ENCODE data around the gene PRKCE.

Gene PRKCE

DNA sequence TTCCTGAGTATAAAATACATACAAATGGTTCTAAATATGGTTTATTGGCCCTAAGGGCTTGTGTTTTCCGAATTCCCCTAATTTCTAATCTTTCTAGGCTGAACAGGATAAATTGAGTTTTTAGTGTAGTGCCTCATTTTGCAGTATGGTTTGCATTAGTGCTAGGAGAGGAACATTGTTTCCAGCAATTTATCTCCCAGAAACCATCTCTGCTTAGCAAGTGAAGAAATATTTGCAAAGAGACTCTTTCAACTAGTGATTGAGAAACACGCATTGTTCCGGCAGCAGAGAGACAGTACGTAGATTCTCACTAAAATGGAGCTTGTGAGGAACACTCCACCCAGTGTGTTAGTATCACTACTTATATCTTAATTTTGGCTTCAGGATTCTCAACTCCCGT is 468.0 kb downstream of the PRKCE start:
- DNase-seq (ENCODE audit: low read depth): no peak

DNA sequence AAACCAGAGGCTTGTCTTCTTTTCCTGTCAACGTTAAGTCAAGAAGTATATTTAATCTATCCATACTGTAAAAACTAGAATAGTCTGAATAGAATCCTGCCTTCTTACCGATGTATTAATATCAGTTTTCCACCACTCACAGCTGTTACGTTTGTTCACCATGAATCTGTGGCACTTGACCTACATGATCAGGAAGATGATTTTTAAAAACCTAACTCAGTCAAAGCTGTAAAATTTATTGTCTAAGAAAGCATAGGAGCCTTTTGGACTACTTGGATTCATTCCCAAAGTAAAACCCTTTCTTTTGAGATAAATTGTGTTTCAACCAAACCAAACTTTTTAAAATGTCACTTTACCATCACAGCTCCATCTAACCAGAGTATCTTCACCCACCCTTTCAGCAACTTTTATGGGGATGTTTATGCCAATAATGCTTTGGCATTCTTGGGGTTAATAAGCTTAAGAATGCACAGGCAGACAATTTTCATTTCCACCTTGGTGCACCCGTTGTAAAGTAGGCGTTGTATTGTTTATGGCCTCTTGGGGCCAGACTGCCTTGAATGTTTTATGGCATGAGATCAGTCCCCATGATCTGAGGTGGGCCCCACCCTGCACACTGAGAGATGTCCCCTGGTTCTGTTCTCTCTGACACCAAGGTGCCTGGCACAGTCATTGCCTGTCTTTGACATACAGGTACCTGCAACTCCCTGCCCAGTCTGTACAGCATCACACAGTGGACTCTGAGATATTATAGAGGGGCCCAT is 469.5 kb downstream of the PRKCE start:
- DNase-seq (ENCODE audit: low read depth): no peak

DNA sequence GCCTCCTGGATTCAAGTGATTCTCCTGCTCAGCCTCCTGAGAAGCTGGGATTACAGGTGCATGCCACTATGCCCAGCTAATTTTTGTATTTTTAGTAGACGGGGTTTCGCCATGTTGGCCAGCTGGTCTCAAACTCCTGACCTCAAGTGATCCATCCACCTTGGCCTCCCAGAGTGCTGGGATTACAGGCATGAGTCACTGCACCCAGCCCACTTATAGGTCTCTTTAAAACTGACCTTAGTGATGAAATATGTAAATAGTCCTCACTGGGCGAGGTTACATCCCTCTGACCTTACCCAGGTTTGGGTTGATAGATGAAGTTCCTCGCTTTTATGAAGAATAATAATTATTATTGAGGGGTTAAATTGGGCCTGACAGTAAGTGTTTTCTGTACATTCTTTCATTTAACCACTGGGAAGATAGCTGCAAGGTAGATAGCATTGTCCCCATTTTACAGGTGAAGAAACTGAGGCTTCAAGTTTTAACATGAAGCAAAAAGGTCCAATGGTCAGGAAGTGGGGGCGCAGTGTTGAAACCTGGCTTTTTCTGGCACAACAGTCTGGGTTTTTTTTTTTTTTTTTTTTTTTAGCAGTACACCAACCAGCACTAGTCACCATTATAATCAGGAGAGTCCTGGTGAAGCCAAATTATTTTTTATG is 471.0 kb downstream of the PRKCE start:
- DNase-seq (ENCODE audit: low read depth): no peak

DNA sequence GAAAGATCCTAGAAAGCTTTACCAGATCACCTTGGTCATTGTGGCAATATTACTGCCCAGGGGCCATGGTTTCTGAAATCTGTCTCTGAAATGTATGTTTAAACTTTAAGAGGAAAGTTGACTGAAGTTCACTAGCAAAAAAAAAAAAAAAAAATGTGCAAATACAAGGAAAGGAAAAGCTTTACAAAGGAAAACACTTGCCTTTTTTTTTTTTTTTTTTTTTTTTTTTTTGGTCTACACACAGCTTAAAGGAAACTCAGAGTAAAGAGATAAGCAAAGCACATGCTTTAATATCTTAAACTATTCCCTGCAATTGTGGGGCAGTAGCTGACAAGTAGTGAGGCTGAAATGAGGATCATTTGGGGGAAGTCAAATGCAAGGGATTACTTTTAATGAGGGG is 471.5 kb downstream of the PRKCE start:
- DNase-seq (ENCODE audit: low read depth): no peak

DNA sequence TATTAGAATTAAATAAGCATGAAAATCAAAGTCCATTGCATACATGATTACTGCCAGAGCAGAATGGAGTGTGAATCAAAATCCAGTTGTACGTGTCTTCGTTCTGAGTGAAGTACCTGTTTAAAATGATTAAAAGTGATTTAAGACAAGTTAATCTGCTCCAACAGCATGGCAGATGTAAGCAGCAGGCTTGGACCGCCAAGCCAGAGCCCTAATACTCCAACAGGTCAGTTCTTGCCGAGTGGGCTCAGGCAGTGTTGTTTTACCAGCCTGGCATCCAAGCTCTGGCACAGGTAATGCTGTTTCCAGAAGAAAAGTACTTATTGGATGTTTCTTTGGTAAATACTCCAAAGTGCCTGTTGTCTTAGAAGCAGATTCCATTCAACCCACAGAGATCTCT is 474.3 kb downstream of the PRKCE start:
- DNase-seq (ENCODE audit: low read depth): no peak

DNA sequence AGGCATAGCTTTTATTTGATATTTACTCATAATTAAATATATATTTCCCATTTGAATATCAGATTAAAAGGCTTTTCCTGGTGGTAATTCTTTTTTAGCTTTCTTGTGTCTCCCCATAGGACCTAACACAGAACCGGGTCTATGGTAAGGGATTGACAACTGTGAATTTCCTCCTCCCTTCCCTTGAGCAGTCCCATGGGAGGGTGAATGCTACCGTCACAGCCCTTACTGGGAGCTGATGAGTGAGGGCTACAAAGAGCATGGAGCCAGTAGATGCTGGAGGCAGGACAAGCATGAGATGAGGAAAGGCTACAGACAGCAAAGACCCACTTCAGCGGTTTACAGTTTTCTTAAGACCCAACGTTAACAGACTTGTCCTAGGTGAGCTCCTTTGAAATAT is 475.1 kb downstream of the PRKCE start:
- no peak for DNase-seq (ENCODE audit: low read depth)

DNA sequence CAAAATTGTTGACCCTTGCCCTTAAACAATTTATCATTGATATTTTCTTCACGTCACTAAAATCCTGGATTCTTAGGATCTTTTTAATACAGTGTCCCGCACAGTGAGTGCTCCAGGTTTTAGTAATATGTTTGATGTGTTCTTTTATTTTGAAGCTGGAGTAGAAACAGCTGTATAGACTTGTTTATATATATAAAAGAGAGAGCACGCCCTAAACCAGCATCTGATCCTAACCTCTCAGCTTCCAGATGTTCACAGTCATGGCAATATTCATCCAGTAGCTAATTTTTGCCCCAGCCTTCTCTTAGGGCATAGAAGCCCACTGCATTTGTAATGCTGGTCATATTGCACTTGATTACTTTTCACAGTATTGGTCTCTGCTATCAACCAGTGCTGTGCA is 475.7 kb downstream of the PRKCE start:
- no peak for DNase-seq (ENCODE audit: low read depth)

DNA sequence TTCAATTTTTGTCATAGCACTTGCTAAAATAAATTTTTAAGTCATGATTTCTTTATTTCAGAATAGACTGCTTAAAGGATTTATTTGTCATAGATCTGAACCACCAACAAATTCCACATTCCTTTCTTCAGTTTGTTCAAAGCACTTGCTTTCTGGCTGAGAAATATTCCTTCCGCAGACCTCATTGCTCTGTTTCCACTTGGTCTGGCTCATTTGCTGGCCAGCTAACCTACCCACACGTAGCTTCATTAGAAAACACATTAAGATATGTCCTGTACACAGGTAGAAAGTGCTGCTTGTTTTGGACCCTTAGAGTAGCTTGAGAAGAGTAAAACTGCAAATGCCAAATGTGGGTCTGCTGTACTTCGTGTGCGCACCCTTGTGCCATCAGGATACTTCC is 479.0 kb downstream of the PRKCE start:
- DNase-seq (ENCODE audit: low read depth): no peak

DNA sequence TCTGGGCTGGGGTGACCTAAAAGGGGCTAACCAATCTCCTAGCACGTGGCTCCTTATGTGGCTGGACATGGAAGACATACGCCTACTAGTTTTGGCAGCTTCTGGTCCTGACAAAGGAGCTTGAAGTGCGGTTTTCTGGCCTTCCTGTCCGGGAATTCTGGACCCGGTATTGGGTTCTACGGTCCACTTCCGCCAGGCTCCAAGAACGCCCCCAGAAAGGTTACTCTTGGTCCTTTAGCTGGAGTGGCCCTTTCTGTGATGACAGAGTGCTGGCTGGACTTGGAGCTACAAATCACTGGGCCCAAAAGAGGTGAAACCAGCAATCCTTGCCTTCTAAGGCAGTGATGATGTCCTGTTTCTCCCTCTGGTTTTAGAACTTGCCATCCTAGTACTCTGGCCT is 481.5 kb downstream of the PRKCE start:
- no peak for DNase-seq (ENCODE audit: low read depth)

DNA sequence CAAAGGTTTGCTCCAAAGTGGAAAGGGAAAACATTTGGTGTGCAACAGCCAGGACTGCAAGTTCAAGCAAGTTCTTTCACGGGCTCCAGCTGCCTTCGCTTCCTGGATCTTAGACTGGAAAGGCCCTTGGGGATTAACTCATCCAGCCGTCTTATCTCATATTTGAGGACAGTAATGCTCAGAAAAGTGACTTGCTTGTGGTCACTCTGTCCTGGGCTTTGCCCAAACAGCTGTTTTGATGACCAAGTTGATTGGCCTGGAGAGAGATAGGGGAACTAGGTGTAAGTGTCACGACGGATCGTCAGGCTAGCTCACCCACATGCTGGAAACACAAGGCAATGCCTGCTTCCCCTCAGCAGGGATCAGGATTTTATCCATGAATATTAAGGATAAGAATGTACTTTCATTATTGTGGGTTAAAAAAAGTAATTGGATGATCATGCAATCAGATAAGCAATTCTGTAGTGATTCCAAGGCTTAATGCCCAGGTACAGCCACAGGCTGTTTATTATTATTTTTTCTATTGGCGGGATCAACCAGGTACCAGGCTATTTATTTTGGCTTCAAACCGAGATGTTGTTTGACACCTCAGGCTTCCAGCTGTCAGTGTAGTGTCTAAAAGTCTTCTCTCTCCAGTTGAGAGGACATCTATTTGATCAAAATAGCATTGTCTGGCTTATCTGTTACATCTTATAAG is 483.2 kb downstream of the PRKCE start:
- DNase-seq (ENCODE audit: low read depth): no peak

DNA sequence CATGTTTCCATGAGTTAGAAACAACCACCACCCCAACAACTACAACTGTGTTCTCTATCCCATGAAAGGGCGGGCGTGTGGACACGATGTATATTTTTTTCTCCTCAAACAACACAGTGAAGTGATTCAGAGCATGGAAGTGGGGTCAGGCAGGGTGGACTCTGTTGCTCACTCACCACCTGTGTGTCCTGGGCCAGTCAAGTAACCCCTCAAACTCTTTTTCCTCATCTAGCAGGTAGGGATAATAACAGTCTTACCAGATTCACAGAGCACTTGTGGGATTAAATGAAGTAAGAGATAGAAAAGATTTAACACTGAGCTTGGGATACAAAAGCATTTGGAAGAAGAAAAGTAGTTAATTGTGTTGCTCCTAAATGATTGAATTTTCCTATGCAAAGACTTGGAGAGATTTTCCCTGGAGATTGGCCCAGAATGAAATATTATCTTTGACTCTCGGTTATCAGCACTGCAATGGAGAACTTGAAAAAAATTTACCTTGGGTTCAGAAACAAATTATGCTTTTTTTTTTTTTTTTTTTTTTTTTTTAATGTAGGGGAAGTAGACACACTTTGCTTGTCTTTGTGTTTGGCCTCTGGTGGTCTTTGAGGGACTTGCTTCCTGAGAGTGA is 483.9 kb downstream of the PRKCE start:
- DNase-seq (ENCODE audit: low read depth): no peak

DNA sequence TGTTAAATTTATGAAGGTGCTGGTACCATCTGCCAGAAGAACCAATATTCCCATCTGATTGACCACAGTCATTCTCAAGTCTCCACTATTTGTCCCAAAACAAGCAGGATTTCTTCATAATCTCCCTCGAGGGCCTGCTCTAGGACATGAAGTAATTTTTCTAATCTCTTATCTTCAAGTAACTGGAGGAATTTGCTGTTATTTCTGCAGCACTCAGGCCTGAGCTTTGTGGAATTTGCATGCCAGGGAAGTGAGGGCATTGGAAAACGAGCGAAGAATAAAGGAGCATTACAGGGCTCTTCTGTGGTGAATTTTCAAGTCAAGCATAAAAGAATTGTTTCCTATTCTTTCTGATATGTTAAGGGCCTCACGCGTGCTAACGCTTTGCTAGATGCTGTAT is 484.5 kb downstream of the PRKCE start:
- DNase-seq (ENCODE audit: low read depth): no peak

DNA sequence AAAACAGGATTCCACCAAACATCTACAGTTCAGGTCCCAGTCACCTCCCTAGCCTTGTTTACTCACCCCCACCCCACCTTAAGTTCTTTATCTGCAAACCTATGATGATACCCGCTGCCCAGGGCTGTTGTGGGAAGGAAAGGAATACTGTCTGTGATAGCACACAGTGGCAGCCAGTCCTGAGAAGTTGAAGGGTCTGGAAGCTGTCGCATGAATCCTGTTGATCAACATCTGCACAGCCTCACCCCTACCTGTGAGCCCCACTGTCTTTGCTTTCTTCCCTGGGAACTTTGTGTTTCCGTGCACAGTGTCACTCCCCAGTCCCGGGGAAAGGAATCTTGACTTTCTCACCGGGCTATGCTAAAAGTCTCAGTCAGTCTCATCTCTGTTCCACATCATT is 485.0 kb downstream of the PRKCE start:
- no peak for DNase-seq (ENCODE audit: low read depth)

DNA sequence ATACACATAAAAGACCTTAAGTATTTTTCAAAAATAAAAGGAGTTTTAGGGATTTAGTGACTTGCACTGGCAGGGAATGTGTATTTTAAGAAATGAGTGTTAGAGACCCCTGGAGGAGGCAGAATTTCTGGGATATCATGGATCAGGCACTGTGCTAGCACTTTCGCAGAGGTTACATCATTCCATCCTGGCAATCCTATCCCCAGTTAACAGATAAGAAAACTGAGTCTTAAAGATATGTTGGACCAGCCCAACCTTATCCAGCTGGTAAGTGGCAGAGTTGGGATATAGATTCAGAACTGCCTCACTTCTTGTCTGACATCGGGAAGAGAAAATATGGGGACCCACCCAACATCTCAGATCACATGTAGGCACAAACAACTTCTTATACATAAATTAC is 485.5 kb downstream of the PRKCE start:
- no peak for DNase-seq (ENCODE audit: low read depth)

DNA sequence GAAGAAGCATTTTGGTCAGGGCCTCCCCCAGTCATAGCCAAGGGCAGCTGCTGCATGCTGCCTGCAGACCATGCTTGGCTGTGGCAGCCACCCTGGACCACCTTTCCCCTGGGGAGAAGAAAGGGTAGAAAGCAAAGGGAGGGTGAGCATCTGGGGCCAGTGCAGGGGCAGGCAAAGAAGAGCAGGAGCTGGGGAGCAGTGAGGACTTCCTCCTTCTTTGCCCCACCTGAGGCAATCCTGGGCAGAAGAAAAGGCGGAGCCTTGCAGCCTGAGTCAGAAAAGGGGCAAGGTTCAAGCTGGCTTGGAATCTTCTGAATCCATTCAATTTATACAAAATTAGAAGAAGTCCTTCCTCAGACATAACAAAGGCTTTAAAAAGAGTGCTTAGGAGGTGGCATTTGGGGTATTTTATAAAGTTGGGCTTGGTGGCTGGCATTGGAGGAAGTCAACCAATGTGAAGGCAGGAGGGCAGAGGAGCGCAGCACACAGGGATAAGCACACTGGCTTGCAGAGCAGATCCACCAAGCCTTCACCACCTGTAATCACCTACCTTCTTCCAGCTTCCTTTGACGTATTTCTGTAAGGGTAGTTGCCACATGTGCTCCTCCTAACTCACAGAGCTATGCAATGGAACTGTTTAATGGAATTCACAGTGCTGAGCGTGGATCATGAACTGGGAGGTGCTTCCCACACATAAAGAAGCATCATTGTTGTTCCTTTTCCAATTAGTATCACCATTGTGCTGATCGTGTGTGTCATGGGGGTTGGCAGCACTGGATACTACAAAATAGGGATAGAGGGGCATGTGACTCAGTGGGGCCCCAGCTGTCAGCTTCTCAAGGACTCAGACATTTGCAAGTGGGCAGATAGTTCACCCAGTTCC is 491.3 kb downstream of the PRKCE start:
- DNase-seq (ENCODE audit: low read depth): no peak

DNA sequence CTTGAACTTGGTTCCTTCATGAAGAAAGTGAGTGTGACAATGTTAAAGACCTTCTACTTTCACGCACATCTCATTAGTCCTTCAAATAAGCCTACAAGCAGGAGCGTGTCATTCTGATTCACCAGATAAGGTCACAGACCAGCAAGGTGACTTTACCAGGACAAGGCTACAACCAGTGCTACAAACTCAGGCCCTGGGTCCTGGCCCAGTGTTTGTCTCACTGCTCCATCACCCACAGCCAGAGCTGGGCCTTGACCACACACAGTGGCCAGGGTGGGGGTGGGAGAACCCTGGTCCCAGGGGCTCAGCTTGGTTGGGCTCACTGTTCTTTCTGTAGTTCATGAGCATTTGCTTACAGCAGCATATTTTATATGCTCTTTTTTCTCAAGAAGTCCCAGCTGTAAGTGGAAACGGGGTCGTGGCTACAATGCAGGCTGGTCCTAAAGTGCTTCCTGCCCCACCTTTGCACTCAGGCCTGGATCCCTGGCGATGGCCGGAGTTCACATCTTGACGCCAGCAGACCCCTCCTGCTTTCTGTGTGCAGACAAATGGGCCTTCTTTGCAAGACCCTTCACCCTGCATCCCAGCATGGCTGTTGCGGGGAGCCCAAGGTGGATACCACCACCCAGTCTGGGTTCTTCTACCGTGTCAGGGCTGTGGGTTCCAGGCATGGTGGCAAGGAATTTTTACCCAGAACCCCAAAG is 492.1 kb downstream of the PRKCE start:
- no peak for DNase-seq (ENCODE audit: low read depth)

DNA sequence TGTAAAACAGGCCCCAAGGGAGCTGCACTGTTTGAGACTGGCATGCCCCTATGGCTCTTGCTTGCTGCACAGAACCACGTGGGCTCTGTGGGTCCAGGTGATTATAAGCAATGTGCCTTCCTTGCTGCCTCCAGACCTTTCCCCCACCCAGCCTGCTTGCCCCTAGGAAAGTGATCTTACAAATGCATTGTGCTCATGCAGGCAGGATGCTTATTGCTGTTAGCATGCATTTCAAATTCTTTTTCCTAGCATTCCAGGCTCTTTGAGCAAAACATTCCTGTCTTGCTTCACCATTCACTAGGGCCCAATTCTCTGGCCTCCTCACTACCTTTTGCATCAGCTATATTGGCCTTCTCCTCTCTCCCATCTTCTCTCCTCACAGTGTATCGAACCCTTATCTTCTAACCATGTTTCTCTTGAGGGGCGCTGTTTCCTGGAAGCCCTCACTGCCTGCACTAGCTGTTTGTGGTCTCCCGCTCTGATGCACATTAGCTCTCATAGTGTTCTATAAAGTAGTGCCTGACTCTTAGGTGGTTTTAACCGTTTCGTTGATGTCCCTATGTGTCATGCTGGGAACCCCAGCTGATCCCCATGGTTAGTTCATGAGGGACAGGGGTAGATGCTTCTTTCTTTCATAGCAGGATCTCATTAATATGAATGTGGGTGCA is 492.8 kb downstream of the PRKCE start:
- DNase-seq (ENCODE audit: low read depth): no peak

DNA sequence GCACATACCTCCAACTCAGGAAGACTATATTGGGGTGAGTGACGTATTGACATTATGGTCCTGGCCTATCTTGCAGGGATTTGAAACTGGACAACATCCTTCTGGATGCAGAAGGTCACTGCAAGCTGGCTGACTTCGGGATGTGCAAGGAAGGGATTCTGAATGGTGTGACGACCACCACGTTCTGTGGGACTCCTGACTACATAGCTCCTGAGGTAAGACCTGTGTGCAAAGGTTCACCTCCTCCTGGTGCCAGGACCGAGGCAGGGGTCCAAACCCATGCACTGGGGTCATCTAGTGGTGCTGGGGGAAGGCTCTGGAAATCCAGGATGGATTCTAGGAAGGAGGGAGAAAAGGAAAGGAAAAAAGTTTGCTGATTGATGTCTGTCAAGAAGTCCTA is 493.5 kb downstream of the PRKCE start:
- DNase-seq (ENCODE audit: low read depth): no peak

DNA sequence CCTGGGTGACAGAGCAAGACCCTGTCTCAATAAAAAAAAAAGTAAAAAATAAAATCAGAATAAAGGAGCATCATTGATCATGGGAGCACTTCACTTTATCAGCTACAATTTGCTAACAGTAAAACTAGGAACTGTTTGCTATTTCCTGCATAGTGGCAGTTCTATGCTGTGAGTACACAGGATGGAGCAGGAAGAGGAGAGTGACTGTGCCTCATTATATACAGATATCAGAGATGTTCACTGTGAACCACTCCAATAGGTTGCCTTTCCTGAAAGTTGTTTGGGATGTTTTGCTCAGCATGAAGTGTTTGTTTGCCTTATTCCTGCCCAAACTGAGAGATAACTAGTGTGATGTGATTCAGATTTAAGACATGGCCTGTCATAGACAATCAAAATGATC is 494.4 kb downstream of the PRKCE start:
- DNase-seq (ENCODE audit: low read depth): no peak

DNA sequence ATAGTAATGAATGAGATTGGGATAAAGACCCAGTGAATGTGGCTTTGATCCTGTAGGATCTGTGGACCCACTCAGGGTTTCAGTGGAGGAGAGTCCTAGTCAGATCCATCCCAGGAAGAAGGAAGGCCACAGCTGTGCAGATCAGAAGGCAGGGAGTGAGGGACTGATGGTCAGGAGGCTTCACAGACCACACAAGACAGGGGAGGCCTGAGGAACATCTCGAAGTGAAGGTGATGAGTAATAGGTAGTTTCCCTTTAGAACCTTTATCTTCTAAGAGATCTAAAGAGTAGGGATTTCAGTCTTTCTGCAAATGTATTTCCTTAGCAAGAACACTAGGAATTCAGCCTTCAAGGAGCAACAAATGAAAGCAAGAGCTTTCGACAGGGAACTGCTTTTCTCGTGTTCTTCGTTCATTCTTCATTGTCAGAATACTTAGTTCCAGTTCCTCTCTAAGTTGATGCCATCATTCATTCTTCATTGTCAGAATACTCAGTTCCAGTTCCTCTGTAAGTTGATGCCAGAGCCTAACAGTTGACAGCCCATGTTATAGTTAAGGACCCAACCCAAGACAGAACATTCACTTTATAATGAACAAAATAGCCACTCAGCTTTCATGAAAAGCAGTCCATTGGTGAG is 495.5 kb downstream of the PRKCE start:
- DNase-seq (ENCODE audit: low read depth): no peak

All from stimulated activated CD8-positive, alpha-beta memory T cell treated with anti-CD3 and anti-CD28 coated beads, Interleukin-15, amount 100 ng/mL, for 24 hours (primary cell).